B cell (primary cell): ENCODE measurements around the gene ITGB3BP. TPM values are rescaled to one million over a fixed set of nuclear protein-coding genes. Genes with fewer than 3 reads are reported as not detected.

Experiments used
- ATAC-seq: fragments of 200-7000 bp; cut with Tn5 transposase; one replicate; pipeline ENCODE4 v1.10.0; 2021; ENCODE audit warnings: low read depth, mild to moderate bottlenecking, moderate number of reproducible peaks, moderate library complexity
- CTCF ChIA-PET: fragments of 350-600 bp; sonication (Branson Sonifier 250); formaldehyde crosslinking; loops from one replicate; lab custom pipeline; 2021; ENCODE audit warnings: antibody characterized with exemption, inconsistent platforms; lab: Charles Lee
- POLR2A ChIA-PET: fragments of 350-600 bp; sonication (Branson Sonifier 250); formaldehyde crosslinking; loops from one replicate; lab custom pipeline; 2021; ENCODE audit warnings: antibody characterized with exemption; lab: Charles Lee
- DNase-seq: peaks from one replicate; pipeline ENCODE4 v3.0.0; 2013
- H2AFZ ChIP-seq: 2 replicates; pipeline ENCODE4 v1.6.1; 2012; ENCODE audit warnings: mild to moderate bottlenecking, low read depth, low read length; ENCODE audit not compliant: insufficient read depth, poor library complexity, severe bottlenecking
- H3K27ac ChIP-seq, 2 donors: 1 replicate in 1 of 2; 2 replicates in 1 of 2; pipeline ENCODE4 v1.5.1; 2012 to 2013; ENCODE audit warnings: low read length in 2 of 2, mild to moderate bottlenecking in 2 of 2, moderate library complexity in 1 of 2
- H3K27me3 ChIP-seq, 4 experiments: fragments of 200-600 bp in 1 of 4; sonication (generic) in 1 of 4; replicated peaks in 1 of 4; 1 replicate in 2 of 4; 2 replicates in 2 of 4; pipeline versions ENCODE4 v1.6.1 to v1.7.0; 2013 to 2016; ENCODE audit warnings: low read length in 3 of 4, mild to moderate bottlenecking in 2 of 4, mixed read lengths in 1 of 4, moderate library complexity in 1 of 4; ENCODE audit not compliant: insufficient read depth in 4 of 4, control insufficient read depth in 3 of 4; ENCODE audit errors: control extremely low read depth in 1 of 4
- H3K36me3 ChIP-seq, 2 experiments: replicated peaks in 1 of 2; 1 replicate in 1 of 2; 2 replicates in 1 of 2; pipeline versions ENCODE4 v1.6.1 to v1.7.1; 2013; ENCODE audit warnings: low read length in 1 of 2; ENCODE audit not compliant: insufficient read depth in 2 of 2, control insufficient read depth in 1 of 2; ENCODE audit errors: control extremely low read depth in 1 of 2, extremely low read depth in 1 of 2
- H3K4me1 ChIP-seq, 2 donors: fragments of 200-600 bp in 1 of 2; sonication (generic) in 1 of 2; 1 replicate in 1 of 2; 2 replicates in 1 of 2; pipeline versions ENCODE4 v1.5.1 to v1.6.1; 2013 to 2017; ENCODE audit warnings: low read length in 2 of 2; ENCODE audit not compliant: control insufficient read depth in 2 of 2, insufficient read depth in 2 of 2
- H3K4me2 ChIP-seq: replicated peaks from 2 replicates; pipeline ENCODE3; 2012; ENCODE audit warnings: mild to moderate bottlenecking, low read depth, low read length; ENCODE audit not compliant: poor library complexity, severe bottlenecking
- H3K4me3 ChIP-seq, 5 experiments: fragments of 200-600 bp in 1 of 5; sonication (generic) in 1 of 5; 1 replicate in 3 of 5; 2 replicates in 2 of 5; pipeline versions ENCODE4 v1.5.1 to v1.7.0; 2011 to 2016; ENCODE audit warnings: low read length in 4 of 5, mild to moderate bottlenecking in 4 of 5, low read depth in 2 of 5, control low read depth in 1 of 5, moderate library complexity in 1 of 5; ENCODE audit not compliant: insufficient read depth in 1 of 5; ENCODE audit errors: control extremely low read depth in 1 of 5, extremely low read depth in 1 of 5
- H3K79me2 ChIP-seq: fragments of 200-600 bp; sonication (generic); one replicate; pipeline ENCODE4 v1.6.0; 2016; ENCODE audit warnings: low read length; ENCODE audit not compliant: control insufficient read depth, insufficient read depth
- H3K9ac ChIP-seq: fragments of 200-600 bp; sonication (generic); 2 replicates; pipeline ENCODE4 v1.6.1; 2017; ENCODE audit warnings: mild to moderate bottlenecking, low read length, moderate library complexity
- H3K9me3 ChIP-seq, 3 donors: one replicate each; pipeline versions ENCODE4 v1.6.1 to v1.7.1; 2013; ENCODE audit warnings: low read length in 2 of 3; ENCODE audit not compliant: control insufficient read depth in 2 of 3, insufficient read depth in 1 of 3; ENCODE audit errors: control extremely low read depth in 1 of 3
- H4K20me1 ChIP-seq: 2 replicates; pipeline ENCODE4 v1.6.0; 2012; ENCODE audit warnings: mild to moderate bottlenecking, low read length; ENCODE audit not compliant: insufficient read depth, control insufficient read depth, poor library complexity, severe bottlenecking
- H3K27ac Mint-ChIP-seq: one replicate; pipeline ENCODE4 v1.8.0; 2021; ENCODE audit warnings: mixed read lengths
- H3K27me3 Mint-ChIP-seq: one replicate; pipeline ENCODE4 v1.8.0; 2021; ENCODE audit warnings: mixed read lengths
- H3K4me1 Mint-ChIP-seq: one replicate; pipeline ENCODE4 v1.8.0; 2021; ENCODE audit warnings: mixed read lengths
- H3K4me3 Mint-ChIP-seq: one replicate; pipeline ENCODE4 v1.8.0; 2021; ENCODE audit warnings: mixed read lengths
- H3K9me3 Mint-ChIP-seq: one replicate; pipeline ENCODE4 v1.8.0; 2022; ENCODE audit warnings: mixed read lengths; ENCODE audit not compliant: insufficient read depth
- EZH2 ChIP-seq: IDR thresholded peaks from 2 replicates; pipeline ENCODE4 v1.6.1; 2012; ENCODE audit warnings: borderline replicate concordance, low read depth, mild to moderate bottlenecking, moderate library complexity, low read length; ENCODE audit not compliant: insufficient read depth, poor library complexity, severe bottlenecking
- WGBS: methylation state at CpG from one replicate; pipeline ENCODE4 v1.1.5; 2013; ENCODE audit warnings: missing lambda C conversion rate; ENCODE audit not compliant: insufficient coverage; 5-methylcytosine and 5-hydroxymethylcytosine counted together
- intact Hi-C: fragments of 100-400 bp; cut with micrococcal nuclease; formaldehyde crosslinking; loops from one replicate; pipeline ENCODE4 v1.10.0; 2022
- polyA plus RNA-seq: library from polyadenylated mRNA; depleted of rRNA; stranded (reverse); fragments of >200 nt; gene quantifications from 2 replicates; pipeline ENCODE4 v1.2.3, GENCODE V29; 2012
- total RNA-seq, 2 donors: library from RNA; stranded (reverse); fragments of 120-200 nt in 1 of 2; gene quantifications; 1 replicate in 1 of 2; 2 replicates in 1 of 2; pipeline versions ENCODE4 v1.2.3 to v1.2.4, GENCODE V29; 2013 to 2022
- TF ChIP-seq, protein P1 (sequence below): fragments of 200-600 bp; IDR thresholded peaks from one replicate; pipeline ENCODE4 v1.8.0; 2022; ENCODE audit warnings: antibody characterized with exemption, mild to moderate bottlenecking

ITGB3BP gene
- total and polyA plus RNA-seq, 2 donors (not counting 1 experiment from before 2014, with no cell fraction given): 12.7 to 37.4 TPM

DNA sequence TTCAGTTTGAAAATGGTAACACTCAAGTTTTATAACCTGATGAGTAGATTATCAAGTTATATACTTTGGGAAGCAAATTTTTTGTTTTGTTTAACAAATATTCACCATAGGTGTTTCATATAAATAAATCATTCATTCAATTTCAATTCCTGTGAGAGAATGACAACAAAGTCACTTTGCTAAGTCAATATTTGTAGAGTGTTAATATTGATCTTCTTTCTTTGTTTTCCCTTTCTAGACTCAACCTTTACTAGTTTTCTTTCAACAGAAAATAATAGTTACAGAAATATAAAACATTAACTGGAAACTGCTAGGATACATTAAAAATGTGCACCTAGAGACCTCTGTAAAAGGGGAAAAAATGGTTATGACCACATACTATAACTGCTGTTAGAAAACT lies 11.4 kb upstream of the ITGB3BP start:
- Histone ChIP-seq H3K4me1 (no peaks in the 10 kb centered on the region), H3K9me3 (no peaks in the 10 kb centered on the region), H3K79me2 (no peaks in the 10 kb centered on the region), H3K9ac (no peak overlapping the region), H3K36me3 (peaks cover 1 to 3% of the 10 kb centered on the region in 2 experiments), H4K20me1 (no peaks in the 10 kb centered on the region), H3K4me2 (no peak overlapping the region), H3K4me3 (no peak overlapping the region), H2AFZ (no peak overlapping the region), H3K27me3 (no peaks in the 10 kb centered on the region), H3K27ac (no peak overlapping the region)
- POLR2A ChIA-PET: no interaction called here
- ATAC-seq: no peak
- intact Hi-C loops: no loop called here
- H3K4me1 Mint-ChIP-seq: no peaks in the 10 kb centered on the region
- H3K4me3 Mint-ChIP-seq: no peak overlapping the region
- H3K27ac Mint-ChIP-seq: no peak overlapping the region
- DNase-seq: no peak
- no peaks in the 10 kb centered on the region for H3K9me3 Mint-ChIP-seq
- TF ChIP-seq, protein P1, sequence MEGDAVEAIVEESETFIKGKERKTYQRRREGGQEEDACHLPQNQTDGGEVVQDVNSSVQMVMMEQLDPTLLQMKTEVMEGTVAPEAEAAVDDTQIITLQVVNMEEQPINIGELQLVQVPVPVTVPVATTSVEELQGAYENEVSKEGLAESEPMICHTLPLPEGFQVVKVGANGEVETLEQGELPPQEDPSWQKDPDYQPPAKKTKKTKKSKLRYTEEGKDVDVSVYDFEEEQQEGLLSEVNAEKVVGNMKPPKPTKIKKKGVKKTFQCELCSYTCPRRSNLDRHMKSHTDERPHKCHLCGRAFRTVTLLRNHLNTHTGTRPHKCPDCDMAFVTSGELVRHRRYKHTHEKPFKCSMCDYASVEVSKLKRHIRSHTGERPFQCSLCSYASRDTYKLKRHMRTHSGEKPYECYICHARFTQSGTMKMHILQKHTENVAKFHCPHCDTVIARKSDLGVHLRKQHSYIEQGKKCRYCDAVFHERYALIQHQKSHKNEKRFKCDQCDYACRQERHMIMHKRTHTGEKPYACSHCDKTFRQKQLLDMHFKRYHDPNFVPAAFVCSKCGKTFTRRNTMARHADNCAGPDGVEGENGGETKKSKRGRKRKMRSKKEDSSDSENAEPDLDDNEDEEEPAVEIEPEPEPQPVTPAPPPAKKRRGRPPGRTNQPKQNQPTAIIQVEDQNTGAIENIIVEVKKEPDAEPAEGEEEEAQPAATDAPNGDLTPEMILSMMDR: no peak
- no peak for TF ChIP-seq EZH2
- H3K27me3 Mint-ChIP-seq: no peaks in the 10 kb centered on the region
- CTCF ChIA-PET: no interaction called here

DNA sequence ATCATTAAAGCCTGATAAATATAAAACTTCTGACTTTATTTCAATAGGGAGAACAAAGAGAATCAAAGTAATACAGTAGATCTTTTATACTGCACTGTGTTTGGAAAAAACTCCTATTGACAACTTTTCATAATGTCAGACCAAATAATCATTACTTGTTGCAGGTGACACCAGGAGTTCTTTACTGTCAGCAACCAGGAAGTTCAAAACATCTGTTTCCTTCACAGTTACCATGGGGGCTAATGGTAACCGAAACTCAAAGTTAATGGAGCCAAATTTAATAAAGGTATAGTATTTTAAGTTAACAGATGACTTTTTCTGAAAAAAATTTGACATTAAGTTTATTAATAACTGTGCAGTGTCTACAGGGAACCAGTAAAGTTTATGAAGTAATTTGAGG lies 10.9 kb upstream of the ITGB3BP start:
- no peak overlapping the region for H3K27ac ChIP-seq
- H3K27me3 ChIP-seq: no peaks in the 10 kb centered on the region
- no peaks in the 10 kb centered on the region for H4K20me1 ChIP-seq
- Mint-ChIP-seq H3K27ac (no peak overlapping the region), H3K9me3 (no peaks in the 10 kb centered on the region), H3K27me3 (no peaks in the 10 kb centered on the region), H3K4me3 (no peak overlapping the region), H3K4me1 (no peaks in the 10 kb centered on the region)
- no peak overlapping the region for H3K9ac ChIP-seq
- POLR2A ChIA-PET: no interaction called here
- peaks cover 1 to 3% of the 10 kb centered on the region in 2 experiments for H3K36me3 ChIP-seq
- CTCF ChIA-PET: no interaction called here
- no peak overlapping the region for H3K4me2 ChIP-seq
- TF ChIP-seq EZH2: no peak
- TF ChIP-seq, protein P1: no peak
- intact Hi-C loops: no loop called here
- no peak overlapping the region for H2AFZ ChIP-seq
- no peaks in the 10 kb centered on the region for H3K79me2 ChIP-seq
- DNase-seq (no peak), ATAC-seq (no peak)
- H3K4me3 ChIP-seq: no peak overlapping the region
- no peaks in the 10 kb centered on the region for H3K9me3 ChIP-seq
- no CpG with 5 or more reads among the region's 1 CpG for WGBS
- H3K4me1 ChIP-seq: no peaks in the 10 kb centered on the region
